Stomach (tissue), 4 donors: ENCODE measurements around the gene DENND6B.

Experiments
- CTCF ChIP-seq, 7 experiments: fragments of 450-650 bp in 4 of 7; fragments of 200-600 bp in 3 of 7; sonication (generic) in 3 of 7; IDR thresholded peaks; one replicate each; pipeline ENCODE4 v1.5.1; 2016 to 2019; ENCODE audit warnings: antibody characterized with exemption in 7 of 7, control low read depth in 2 of 7, mild to moderate bottlenecking in 1 of 7
- POLR2A ChIP-seq, 4 donors: fragments of 450-650 bp; IDR thresholded peaks; one replicate each; pipeline ENCODE4 v1.6.1; 2016; ENCODE audit warnings: antibody characterized with exemption in 4 of 4, control low read depth in 2 of 4, mild to moderate bottlenecking in 1 of 4, moderate library complexity in 1 of 4
- POLR2AphosphoS5 ChIP-seq, 3 donors: sonication (generic); formaldehyde crosslinking; IDR thresholded peaks; one replicate each; pipeline ENCODE4 v1.6.1; 2016; ENCODE audit warnings: antibody characterized with exemption in 3 of 3

DNA sequence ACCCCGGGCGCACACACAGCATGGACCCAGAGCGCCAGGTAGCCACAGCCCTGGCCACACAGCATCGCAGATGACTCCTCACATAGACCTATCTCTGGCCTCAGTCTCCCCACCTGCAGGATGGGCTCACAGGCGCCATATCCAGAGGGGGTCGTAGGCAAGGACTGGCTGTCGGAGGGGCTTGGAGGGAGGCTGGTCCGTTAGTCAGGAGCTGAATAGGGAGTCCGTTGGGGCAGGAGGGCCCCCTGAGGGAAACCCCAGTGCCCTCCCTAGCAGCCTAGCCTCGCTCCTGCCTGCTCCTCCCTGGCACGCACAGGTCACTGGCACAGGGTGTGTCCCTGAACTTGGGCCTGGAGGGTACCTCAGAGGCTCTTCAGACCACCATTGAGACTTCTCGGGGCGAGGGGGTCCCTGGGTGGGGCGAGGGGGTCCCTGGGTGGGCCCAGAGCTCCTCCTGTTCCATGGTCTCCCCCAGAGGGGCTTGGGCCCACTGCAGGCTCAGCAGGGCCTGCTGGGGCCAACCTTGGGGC lies 21.4 kb downstream of the DENND6B start:
- TF ChIP-seq CTCF (IDR thresholded peaks at IDR 0.05) (no peak), POLR2AphosphoS5 (IDR thresholded peaks at IDR 0.05) (no peak), POLR2A (IDR thresholded peaks at IDR 0.05) (no peak)
